DMS53 treated with DMSO at 0.1 percent for 48 hours (cell line): ENCODE results near the gene PRDM16.

Experiments used
- DNase-seq: peaks from one replicate; lab custom pipeline; 2025; ENCODE audit not compliant: unreplicated experiment; lab: John Stamatoyannopoulos, UW

Gene PRDM16

DNA sequence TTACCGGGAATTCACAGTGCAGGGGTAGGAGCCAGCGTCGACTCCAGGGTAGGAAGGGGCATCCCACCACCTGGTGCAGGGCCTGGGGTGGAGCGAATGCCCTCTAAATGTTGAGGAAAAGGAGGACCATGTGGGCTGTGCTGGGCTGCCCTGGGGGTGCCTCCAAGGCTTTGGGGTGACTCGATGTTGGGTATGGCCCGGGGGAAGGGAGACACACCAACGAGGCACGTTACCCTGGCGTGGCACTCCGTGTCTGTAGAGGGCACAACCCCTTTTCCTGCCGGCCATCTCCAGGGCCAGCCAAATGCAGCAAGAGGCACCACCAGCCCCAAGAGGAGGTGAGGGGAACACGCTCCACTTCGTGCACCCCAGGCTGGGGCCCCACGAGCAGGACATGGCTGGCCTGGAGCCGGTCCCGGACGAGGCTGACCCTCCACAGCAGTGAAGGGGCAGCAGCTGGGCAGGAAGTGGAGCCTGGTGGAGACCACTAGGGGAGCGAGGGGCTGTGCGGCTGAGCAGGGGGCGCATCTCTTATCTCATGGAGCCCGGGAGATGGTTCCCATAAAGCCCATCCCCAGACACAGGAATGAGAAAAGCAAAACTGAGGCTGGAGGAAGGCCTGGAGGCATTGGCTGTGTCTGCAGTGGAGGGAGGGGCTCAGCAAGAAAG lies 36.5 kb upstream of the PRDM16 start:
- DNase-seq, result no peak

- no peak for DNase-seq
Measured at GRCh38 chr1:3033040-3033789, 35.8 kb upstream of the PRDM16 start.

DNA sequence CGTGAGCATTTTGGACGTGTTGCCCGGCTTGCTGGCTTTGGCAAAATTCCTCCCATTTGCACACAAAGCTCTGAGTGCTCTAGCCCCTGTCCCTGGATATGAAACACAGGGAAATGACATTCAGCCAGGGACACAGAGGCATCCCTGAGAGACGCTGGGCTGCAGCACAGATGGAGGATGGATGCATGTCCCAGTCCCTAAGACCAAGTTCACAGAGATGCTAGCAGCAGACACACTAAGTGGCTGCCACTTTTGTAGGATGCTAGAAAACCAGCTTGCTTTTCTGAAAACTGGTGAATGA lies 35.3 kb upstream of the PRDM16 start:
- no peak for DNase-seq

- DNase-seq, result no peak
Measured at GRCh38 chr1:3034162-3034561, 34.8 kb upstream of the PRDM16 start.

DNA sequence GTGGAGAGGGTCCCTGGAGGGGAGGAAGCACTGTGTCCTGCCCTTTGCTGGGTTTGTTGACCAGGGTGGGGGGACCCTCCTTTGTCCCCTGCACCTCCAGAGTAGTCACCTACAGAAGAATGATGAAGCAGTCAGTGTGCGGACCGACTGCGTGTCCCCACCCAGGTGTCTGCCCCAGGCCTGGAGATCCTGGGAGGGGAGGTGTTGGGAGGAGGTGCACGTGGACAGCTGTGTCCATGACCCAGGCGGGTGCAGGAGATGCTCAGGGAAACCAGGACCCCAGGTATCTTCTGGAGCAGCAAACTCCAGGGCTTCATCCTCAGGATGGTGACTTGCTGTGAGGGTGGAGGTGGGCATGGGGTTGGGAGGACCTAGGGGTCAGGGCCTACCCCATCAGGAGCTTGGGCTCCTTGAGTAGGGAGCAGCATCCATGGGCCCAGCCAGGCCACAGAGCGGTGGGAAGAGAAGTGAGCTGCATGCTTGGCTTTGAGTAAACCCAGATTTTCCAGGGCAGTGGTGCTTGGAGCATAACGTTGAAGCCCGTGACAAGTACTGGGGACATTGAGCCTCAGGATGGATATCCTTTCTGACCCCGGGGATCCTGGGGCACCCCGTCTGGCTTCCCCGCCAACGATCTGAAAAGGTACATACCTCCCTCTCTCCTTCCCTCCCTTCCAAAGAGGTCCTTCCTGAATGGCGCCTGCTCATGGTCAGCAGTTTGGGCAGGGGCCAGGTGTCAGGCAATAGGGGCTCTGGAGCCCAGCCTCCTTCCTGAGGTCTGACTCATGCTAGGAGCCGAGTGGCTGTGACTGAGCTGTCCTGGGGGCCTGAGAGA lies 34.1 kb upstream of the PRDM16 start:
- DNase-seq, result no peak

- no peak for DNase-seq
Measured at GRCh38 chr1:3035563-3036446, 33.2 kb upstream of the PRDM16 start.

GRCh38 chr1:3036447-3037280 lies 32.3 kb upstream of the PRDM16 start:
- DNase-seq, result no peak

DNA sequence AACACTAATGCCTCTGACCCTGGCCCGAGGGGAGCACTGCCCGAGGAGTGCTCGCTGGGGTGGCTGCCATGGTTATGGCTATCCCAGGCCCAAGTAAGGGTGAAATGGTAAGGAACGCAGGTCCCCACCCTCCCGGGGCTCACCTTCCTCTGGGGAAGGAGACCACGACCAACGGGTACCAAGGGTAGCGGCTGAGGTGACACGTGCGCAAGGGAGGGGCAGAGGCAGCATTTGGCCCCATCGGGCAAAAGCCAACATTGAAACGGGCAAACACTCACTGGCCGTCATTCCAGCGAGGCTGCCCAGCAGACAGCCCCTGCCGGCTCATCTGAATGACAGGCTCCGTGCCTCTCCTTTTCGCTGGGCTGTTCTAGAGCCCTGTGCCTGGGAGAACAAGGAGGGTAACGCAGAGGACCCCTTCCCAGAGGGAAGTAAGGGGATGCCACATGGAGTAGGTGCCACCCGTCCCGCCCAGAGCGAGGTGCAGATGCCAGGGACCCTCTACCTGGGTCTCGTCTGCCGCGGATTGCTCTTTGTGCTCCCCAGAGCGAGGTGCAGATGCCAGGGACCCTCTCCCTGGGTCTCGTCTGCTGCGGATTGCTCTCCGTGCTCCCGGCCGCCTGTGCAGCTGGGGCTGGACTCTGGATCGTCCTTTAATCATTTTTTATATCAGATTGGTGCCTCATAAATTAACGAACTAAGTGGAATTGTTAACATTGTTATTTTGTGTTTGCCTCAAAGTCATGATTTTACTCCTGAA lies 31.5 kb upstream of the PRDM16 start:
- DNase-seq, result no peak

- no peak for DNase-seq
Measured at GRCh38 chr1:3038113-3038551, 30.9 kb upstream of the PRDM16 start.

DNA sequence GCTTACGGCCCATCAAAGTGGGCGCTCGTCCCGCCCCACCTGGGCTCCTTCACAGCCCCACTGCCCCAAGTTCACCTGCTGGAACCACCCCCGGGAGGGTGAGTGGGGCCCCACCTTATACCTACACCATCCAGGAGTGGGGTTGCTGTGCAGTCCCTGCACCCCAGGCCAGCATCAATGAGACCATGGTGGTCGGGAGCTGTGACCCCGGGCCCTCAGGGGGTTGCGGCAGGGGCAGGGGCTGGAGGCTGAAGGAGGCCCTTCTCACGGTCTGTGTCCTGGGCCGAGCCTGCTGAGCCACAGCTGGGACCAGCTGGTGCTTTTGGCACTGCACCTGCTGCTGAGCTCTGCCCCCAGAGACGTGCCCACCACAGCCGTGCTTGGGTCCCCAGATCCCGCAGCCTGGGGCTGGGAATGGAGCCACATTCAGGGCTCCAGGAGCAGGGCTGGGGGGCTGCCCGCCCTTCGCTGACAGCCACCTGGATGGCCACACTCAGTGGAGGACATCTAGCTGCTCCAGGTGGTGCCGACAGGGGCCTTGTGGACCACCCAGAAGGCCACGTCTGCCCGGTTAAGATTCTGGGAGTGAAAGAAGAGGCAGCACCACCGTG lies 30.3 kb upstream of the PRDM16 start:
- no peak for DNase-seq

DNA sequence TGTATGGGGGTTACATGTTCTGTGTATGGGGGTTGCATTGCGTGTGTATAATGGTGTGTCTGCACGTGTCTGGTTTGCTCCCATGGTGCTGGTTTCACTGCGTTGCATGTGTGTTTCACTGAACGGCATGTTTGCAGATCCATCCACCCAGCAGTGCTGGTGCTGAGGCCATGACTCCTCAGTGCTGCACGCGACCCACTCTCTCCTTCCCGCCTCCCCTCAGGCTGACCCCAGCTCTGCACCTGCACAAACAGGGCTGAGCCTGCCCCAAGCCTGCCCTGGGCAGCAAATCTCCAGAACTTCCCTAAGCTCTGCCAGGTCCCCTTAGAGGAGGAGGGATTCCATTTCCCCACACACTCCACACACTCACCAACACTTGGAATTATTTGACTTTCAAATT lies 29.0 kb upstream of the PRDM16 start:
- no peak for DNase-seq

- no peak for DNase-seq
Measured at GRCh38 chr1:3042481-3042880, 26.5 kb upstream of the PRDM16 start.

DNA sequence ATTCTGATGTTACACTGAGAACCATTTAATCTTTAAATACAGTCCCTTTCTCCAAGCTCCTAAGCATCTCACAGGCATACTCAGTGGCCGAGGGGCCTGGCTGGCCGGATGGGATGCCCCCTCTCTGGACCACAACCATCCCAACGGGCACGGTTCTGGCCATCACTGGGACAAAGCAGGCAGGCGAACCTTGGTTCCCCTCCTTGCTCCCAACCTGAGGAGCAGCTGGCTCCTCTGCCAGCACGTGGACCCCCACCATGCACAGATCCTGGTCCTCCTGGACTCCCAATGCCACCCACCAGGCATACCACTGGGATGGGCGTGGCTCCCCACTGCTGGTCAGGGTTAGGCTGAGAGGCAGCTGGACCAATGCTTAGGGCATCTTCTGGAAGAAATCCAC lies 19.8 kb upstream of the PRDM16 start:
- no peak for DNase-seq

DNA sequence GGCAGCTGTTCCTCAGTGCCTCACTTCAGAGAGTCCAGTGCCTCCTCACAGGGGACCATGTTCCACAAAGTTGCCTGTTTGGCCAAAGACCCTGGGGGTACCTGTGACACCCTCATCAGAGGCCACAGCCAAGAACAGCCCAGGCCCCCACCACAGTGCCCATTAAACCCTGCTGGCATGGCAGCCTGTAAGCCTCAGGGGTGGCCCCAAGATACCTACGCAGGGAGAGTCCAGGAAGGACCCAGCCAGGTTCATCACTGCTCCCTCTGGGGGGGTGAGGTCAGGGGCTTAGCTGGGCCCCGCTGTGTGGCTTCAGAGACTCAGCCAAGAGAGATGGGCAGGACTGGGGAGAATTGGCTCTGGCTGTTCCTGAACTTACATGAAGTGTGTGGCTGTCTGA lies 19.1 kb upstream of the PRDM16 start:
- DNase-seq, result no peak

GRCh38 chr1:3050603-3051002 lies 18.4 kb upstream of the PRDM16 start:
- no peak for DNase-seq

DNA sequence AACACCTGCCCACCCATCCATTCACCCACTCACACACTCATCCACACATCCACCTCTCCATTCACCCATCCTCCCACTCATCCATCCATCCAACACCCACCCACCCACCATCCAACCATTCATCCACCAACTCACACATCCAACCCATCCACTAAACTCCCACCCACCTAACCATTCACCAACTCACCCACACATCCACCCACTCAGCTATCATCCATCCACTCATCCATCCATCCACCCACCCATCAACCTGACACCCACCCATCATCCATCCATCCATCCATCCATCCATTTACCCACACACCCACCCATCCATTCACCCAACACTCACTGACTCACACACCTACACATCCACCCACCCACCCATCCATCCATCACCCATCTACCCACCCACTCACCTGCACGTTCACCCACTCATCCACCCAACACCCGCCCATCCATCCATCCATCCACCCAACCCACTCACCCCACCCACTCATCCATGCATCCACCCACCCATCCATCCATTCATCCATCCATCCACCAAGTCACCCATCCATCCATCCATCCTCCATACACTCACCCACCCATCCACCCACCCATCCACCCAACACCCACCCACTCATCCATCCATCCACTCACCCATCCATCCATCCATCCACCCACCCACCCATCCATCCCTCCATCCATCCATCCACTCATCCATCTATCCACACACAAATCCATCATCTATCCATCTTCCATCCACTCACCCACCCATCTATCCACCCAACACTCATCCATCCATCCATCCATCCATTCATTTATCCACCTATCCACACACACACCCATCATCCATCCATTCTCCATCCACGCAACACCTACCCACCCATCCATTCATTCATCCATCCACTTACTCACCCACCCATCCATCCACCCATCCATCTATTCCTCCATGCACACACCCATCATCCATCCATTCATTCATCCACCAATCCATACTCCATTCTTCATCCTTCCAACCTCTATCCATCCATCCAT lies 17.4 kb upstream of the PRDM16 start:
- DNase-seq, result no peak

GRCh38 chr1:3052501-3052900 lies 16.5 kb upstream of the PRDM16 start:
- no peak for DNase-seq
